Stimulated activated CD8-positive, alpha-beta memory T cell treated with anti-CD3 and anti-CD28 coated beads, Interleukin-7, amount 100 ng/mL, for 4 hours (primary cell): ENCODE data around the gene CDS1.
"Not testable (repeated sequence)": the region's sequence is repeated elsewhere in the genome, so short reads cannot be mapped to it uniquely, and the experiment has no call there.

Experiments
- DNase-seq, 2 donors: peaks; one replicate each; pipeline ENCODE4 v3.0.0-alpha.2; 2020; ENCODE audit warnings: low read depth in 2 of 2

CDS1 gene

DNA sequence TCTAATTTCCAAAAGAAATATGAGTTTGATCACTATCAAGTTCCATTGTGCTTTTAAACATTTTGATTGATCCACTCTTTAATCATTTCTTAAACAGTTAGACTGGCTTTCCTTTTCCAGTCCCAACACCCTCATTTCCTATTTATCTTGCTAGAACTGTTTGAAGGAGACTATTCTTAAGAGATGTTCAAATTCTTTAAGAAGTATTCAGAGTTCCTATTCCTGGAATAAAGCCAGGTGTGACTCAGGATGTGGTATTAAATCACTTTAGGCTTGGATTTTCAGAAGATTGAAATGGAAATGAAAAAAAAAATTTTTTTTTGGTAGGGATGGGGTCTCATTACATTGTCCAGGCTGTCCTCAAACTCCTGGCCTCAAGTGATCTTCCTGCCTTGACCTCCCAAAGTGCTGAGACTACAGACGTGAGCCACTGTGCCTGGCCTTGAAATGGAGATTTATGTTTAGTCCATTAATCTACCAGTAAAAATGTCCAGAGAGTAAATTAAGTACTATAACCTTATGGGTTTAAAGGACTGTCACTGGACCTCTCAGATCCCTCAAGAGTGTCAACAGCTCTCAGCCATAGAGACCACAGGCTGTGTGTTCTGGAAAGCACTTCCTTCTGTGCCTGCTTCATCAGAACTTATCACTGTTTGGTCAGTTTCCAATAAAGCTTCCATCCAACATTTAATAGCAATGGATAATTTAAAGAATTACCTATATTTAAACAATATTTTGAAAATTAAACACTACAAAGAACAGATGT lies 90.7 kb downstream of the CDS1 start:
- DNase-seq: no peak

DNA sequence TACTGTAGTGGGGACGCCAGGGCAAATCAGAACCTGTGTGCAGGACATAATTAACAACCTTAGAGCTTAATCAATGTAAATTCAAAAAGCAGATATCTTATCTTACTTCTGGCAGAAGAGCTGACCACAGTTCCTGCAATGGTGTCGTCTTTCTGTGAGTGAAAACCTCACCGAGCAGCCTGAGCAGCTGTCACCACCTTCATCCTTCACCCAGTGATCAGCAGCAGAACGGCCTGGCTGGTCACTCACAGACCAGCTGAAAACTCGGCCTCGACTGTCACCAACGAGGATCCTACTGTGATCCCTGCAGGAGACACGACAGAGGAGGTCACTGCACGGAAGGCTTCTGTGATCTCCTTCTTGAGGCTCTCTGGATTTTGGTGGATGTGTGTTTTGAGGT lies 94.2 kb downstream of the CDS1 start:
- no peak for DNase-seq

DNA sequence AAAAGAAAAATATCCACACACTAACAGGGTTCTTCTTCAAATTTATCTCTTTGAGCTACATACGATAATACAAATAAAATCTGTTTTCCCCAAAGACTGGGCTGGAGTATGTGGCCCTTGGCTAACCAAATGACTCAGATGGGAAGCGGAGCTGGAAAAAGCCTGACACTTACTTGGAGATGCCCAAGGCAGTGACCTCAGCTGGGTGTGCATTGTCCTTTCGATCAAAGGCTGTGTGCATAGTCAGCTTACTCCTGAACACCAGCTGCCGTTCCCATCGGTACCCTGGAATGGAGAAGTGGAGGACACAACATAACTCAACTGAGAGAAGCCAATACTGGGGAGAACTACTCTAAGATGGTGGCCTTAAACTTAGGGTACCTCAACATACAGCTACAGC lies 95.1 kb downstream of the CDS1 start:
- DNase-seq: no peak

DNA sequence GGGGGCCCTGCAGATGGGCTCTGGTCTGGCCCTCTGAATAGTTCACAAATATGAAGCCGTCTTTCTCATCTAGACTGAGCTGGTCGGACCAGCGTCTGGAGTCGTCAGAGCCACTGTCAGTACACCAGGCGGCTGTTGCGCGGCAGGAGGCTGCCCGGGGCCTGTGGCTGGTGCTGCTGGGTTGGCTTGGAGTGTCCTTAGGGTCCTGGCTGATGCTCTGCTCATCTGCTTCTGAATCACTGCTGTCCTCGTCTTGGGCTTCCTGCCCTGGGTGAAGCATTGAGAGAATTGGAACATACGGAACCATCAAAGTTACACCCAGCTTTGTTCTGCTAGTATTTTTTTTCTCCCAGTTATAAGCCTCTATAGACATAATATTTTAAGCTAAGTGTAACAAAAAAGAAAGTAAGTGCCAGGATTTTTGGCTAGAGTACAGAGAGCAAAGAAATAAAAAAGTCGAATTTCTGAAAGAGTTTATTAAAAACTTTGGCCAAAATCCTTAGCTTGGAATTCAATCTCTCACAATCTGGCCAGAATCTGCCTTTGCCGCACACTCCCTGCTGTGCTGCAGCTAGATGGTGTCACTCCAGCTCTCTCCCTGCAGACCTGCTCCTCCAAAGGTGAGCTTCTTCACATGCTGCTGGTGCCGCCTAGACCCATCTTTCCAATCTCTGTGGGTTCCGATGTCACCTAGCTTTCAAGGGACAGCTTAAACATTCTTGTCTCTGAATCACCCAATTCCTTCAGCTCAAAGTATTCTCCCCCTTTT lies 96.2 kb downstream of the CDS1 start:
- DNase-seq: no peak

DNA sequence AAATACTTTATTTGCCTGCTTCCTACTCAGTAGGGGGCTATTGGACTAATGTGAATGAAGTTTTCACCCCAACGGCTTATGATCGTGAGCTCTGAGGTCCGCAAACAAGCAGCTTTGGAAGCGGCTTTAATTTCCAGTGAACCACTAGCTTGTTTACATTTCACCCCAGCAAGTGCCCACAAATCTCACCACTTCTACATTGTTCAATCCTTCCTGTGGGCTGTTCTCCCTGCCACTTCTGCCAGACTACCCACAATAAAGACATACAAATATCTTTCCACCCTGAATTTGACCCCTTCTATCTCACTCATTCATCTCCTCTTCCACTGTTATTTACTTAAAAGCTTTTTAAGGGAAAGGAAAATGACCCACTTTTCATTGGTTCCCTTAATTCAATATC lies 98.0 kb downstream of the CDS1 start:
- DNase-seq: no peak

DNA sequence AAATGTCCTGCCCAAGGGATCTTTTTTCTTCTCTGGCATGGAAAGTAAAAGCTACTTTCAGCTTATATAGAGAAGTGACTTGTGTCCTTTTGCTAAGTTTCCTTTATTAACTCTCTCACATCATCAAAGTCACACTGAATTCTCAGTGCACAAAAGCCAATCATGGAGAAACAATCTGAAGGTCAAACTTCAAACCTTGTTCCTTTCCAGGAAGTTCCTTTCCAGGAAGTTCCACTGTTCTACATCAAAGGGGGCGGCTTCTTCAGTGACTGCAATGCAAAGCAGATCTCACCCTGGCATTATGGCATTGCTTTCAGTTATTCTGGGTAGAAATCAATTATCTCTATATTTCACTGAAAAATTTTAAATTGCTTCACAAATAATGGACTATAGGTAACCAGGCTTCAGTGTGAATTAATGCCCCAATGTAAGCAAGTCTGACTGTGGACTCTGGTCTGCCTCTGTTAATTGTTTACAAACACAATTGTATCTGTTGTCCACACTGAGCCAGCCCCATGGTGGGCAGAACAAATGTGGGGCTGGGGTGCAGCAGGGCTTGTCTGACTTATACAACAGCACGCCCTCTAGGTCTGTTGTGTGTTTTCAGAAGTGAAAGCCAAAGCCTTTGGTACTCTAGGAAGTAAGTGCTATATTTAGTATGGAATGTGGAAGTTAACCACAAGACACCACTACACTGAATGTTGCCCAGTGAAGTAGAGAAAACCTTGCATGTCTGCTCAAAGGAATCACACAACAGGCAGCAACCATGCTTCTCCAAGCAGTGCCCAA lies 98.8 kb downstream of the CDS1 start:
- no peak for DNase-seq

DNA sequence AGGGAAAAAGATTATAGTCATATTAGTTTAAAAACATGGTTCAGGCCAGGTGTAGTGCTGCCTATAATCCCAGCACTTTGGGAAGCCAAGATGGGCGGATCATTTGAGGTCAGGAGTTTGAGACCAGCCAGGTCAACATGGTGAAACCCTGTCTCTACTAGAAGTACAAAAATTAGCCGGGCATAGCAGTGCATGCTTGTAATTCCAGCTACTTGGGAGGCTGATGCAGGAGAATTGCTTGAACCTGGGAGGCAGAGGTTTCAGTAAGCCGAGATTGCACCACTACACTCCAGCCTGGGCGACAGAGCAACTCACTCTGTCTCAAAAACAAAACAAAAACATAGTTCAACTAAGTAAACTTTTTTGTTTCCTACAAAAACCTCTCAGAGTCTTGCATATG lies 99.7 kb downstream of the CDS1 start:
- not testable (repeated sequence) for DNase-seq

DNA sequence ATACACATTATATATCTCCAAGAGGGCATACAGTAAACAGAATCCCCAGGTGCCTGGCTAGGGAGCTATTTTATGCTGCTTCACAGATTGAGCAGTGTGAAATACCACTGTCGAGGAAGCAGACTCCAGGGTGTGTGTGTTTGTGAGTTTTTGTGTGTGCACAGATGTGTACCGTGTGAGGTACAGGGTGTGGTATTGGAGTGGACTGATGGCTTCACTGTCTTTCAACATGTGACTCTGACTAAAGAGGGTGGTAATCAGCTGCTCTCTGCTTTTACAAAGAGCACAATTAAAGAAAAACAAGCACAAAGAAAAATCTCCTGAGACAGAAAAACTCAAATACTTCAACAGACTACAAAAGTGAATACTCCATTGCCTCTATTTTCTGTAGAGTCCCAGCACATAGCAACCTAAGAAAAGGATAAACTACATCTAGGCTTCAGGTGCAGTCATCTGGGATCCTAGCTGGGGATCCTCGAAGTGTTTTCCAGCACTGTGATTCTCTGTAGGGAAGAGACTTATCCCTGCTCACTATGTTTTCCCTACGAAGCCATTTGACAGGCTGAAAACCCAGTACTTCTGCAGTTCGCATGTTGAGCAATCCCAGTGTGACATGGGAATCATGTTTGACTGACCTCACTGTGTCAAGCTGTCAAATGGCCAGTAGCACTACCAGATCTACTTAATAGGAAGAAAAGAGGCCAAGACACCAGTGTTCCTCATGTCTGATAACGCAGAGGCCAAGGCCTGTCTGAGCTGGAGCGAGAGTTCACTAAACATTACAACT lies 100.3 kb downstream of the CDS1 start:
- DNase-seq: no peak

DNA sequence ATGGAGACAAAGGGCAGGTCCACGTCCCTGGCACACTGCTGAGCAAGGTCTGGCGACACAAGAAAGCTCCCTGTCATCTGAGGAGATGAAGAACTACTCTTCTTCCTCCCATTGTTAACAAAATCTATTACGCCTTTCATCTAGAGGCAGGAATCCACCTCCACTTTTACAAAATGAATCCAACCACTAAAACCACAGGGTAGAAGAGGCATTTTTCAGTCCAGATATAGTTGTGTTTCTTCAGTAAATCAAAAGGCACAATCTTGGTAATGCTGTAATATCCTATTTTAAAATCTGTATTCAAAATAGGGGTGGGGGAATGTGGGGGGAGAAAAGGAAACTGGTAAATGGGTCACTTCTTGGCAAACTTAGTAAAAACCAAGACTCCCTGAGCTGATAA lies 101.4 kb downstream of the CDS1 start:
- DNase-seq: no peak

DNA sequence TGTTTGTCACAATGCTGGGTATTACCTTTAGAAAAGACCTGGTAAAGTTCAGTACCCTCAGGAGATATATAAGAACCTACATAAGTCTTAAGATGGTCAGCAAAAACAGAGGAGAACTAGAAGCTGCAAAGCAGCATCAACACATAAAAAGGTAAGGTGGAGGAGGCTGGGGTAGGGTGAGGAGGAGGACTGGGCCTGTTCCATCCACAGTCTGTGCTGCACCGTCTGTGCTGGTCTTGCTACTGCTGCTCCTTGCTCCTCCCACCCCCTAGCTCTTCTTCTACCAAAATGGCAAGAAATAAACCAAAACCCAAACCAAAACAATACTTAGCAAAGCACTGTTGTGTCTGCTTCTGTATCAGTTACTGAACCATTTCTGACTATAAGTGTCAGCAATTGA lies 102.2 kb downstream of the CDS1 start:
- DNase-seq: no peak

DNA sequence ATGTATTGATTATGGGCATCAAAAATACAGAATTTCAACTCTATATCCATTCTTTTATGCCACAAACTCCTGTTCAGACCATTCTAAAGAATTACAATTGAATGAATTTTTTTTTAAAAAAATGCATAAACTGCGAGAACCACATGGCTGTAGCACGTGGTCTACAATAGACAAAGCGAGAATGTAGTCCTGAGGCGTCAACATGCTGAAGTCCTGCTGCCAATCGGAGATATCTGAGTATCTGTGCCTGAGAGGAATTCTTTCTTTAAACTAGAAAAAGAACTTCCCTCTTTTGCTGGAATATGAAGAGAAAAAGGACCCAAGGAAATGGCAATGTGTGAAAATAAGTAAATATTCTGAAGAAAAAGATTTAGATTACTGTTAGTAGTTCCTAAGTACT lies 105.7 kb downstream of the CDS1 start:
- no peak for DNase-seq

DNA sequence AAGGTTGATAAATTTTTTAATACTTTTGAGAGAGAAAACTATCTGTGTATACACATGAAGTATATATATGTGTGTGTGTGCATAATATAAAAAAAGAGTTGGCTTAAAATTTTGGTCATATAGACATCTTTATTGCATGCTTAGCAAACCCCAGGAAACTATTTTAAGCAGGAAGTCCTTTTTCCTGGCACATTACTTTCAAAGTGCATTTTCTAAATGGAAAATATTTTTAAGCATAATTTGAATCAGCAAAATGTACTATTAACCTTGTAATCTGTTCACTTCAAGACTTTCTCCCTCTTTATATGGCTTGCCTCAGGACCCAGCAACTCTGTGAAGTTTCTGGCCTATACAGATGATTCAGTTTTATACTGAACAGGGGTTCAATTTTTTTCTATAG lies 106.3 kb downstream of the CDS1 start:
- no peak for DNase-seq

DNA sequence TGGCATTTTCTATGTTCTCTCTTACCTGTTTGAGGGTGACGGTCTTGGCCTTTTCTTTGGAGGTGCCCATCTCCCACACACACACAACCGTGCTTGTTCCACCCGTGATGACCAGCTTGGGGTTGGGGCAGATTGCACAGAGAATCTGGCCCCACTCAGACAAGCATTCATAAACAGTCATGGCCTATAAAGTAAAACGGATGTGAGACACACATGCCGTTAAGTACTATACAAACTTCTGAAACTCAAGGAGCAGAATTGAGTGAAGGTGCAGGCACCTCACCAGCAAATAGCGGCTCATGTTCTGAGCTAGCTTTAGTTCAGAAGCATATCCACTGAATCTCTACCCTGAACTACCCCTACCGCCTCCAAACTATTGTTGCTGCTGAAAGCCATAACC lies 107.6 kb downstream of the CDS1 start:
- no peak for DNase-seq

DNA sequence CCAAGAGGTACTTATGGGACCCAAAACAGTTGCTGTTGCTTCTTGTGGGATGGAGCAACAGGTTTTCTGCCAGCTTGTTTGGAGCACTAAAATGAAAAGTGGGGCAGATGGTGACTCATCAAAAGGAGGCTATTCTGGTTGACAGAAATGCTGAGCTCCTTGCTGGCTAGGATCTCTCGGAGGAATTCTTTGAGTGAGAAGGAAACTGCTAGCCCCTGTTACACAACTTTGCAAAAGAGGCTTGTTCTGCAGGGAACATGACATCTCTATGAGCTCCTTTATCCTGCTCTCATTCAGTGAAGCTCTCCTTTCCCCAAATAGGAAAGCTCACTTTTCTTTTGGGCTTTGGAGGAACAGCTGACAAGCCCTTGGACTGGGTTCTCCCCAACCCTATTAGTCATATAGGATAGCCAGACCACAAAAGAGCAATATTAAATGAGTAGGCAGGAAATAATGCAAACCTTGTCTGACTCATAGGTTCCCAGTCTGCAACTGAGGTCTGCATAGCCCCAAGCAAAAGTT lies 108.3 kb downstream of the CDS1 start:
- DNase-seq: no peak

DNA sequence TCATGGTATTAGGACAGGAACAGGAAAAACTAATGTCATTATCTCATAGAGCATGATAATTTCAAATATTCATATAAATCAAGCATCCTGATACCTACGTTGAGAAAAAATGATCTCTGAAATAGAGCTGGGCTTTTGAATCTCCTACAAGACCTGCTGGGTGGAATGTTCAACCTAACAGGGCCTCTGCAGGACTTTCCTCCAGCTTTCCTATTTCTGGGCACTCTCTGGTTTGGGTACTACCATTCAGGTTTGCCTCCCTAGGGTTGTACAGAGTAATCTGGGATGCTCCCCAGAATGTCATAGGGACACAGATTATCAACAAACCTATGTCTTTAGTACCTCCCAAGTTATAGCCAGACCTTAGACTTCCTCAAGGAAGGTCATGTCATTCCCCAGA lies 108.9 kb downstream of the CDS1 start:
- no peak for DNase-seq

DNA sequence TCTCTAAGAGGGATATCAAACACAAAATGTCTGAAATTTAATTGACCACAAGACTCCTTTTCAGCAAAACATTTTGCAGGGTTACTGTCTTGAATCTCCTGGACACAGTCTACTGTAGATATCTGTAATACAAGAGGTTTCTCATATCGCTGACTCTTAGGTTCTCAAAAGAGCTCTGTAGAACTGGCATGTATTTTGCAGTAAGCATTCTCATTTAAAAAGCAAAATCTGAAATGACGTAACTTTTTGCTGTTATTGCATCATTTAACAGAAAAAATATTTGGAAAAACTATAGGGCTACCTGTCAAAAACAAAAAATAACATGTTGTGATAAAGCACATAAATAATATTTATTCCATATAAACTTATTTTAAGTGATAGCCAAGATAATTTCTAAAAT lies 114.2 kb downstream of the CDS1 start:
- no peak for DNase-seq

DNA sequence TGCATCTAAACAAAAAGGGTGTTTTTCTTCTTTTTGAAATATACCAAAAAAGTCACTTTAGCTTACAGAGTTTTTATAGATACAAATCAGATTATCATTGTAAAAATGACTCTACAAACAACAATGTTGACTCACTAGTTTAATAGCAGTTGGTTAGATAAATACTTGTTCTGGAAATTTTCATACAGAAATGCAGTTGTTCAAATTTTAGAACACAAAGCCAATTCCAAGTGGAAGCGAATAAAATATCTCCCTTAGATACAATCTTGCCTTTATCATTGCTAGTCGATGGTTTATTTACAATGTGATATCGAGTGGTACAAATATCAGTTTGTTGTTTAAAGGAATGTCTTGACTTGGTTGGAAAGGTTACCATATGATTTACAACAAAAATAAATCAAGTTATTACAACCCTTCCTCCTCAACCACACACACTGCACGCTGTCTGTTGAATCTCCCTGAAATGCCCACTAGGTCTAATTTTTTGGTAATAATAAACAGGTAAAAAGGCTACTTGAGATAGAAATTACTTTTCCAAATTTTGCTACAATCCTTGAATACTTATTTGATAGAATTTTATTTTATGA lies 114.8 kb downstream of the CDS1 start:
- DNase-seq: no peak

DNA sequence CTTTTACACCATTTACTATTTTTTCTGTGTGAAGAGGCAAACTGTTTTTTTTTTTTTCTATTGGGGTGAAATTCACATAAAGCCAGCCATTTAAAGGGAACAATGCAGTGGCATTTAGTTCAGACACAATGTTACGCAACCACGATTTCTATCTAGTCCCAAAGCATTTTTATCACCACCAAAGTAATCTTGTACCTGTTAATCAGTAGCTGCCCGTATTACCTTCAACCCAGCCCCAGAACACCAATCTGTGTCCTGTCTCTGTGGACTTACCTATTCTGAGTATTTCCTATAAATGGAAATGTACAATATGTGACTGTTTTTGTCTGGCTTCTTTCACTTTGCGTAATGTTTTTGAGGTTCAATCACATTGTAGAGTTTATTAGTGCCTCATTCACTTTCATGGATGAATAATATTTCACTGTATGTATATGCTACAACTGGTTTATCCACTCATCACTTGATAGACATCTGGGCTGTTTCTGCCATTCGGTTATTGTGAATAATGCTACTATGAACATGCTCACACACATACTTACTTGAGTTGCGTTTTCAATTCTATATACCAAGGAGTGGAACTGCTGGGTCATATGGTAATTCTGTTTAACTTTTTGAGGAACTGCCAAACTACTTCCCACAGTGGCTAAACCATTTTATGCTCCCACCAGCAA lies 116.2 kb downstream of the CDS1 start:
- DNase-seq: no peak
